MCF 10A (cell line): ENCODE data around the gene CD3D. TPM values are rescaled to one million over a fixed set of nuclear protein-coding genes. Genes with fewer than 3 reads are reported as not detected.

ENCODE experiments used
- Bru-seq: library from RNA; stranded (reverse); fragments of 400-500 nt; gene quantifications from one replicate; lab custom pipeline; 2021; lab: Mats Ljungman, UMichigan
- BruChase-seq, 2 experiments: library from RNA; stranded (reverse); fragments of 400-500 nt; gene quantifications; one replicate each; lab custom pipeline; 2021; lab: Mats Ljungman, UMichigan
- BruUV-seq: library from RNA; stranded (reverse); fragments of 400-500 nt; replicated peaks from 2 replicates; lab custom pipeline; 2021; lab: Mats Ljungman, UMichigan
- CTCF ChIA-PET: fragments of 300-600 bp; sonication (Branson Sonifier 250); formaldehyde crosslinking; extraction: SDS; loops from one replicate; lab custom pipeline; 2021; ENCODE audit warnings: antibody characterized with exemption, inconsistent platforms; lab: Yijun Ruan, JAX
- POLR2A ChIA-PET: fragments of 300-600, 350-650 bp; sonication (Branson Sonifier 250); formaldehyde crosslinking; extraction: SDS; loops from one replicate; lab custom pipeline; 2020; ENCODE audit warnings: antibody characterized with exemption, inconsistent platforms; lab: Yijun Ruan, JAX
- DNase-seq: peaks from one replicate; pipeline ENCODE4 v3.0.0-alpha.2; 2018; ENCODE audit not compliant: unreplicated experiment
- H3K27ac Mint-ChIP-seq: one replicate; pipeline ENCODE4 v1.8.0; 2022; ENCODE audit warnings: mild to moderate bottlenecking, low read depth, mixed read lengths; ENCODE audit not compliant: unreplicated experiment
- H3K27me3 Mint-ChIP-seq: one replicate; pipeline ENCODE4 v1.8.0; 2022; ENCODE audit warnings: mixed read lengths; ENCODE audit not compliant: insufficient read depth, unreplicated experiment
- H3K36me3 Mint-ChIP-seq: one replicate; pipeline ENCODE4 v1.8.0; 2022; ENCODE audit warnings: mild to moderate bottlenecking, moderate library complexity, mixed read lengths; ENCODE audit not compliant: insufficient read depth, unreplicated experiment
- H3K4me1 Mint-ChIP-seq: one replicate; pipeline ENCODE4 v1.8.0; 2022; ENCODE audit warnings: mixed read lengths; ENCODE audit not compliant: insufficient read depth, unreplicated experiment
- H3K4me3 Mint-ChIP-seq: one replicate; pipeline ENCODE4 v1.8.0; 2022; ENCODE audit warnings: mild to moderate bottlenecking, moderate library complexity, mixed read lengths; ENCODE audit not compliant: unreplicated experiment
- H3K9me3 Mint-ChIP-seq: one replicate; pipeline ENCODE4 v1.8.0; 2022; ENCODE audit warnings: mixed read lengths; ENCODE audit not compliant: unreplicated experiment
- intact Hi-C: fragments of 100-400 bp; cut with micrococcal nuclease; formaldehyde crosslinking; loops from 2 replicates; pipeline ENCODE4 v1.14.1; 2022
- long read RNA-seq: library from polyadenylated mRNA; stranded (forward); transcript quantifications from one replicate; pipeline ENCODE4 v2.0.0, GENCODE V29; 2022
- total RNA-seq: library from RNA; stranded (reverse); gene quantifications from 2 replicates; pipeline ENCODE4 v1.2.3, GENCODE V29; 2022
- TF ChIP-seq, protein P1 (sequence below): fragments of 200-600 bp; IDR thresholded peaks from one replicate; pipeline ENCODE4 v1.8.0; 2022; ENCODE audit warnings: antibody characterized with exemption, mild to moderate bottlenecking; ENCODE audit not compliant: unreplicated experiment

CD3D gene
- total RNA-seq (not detected in 2 replicates), Bru-seq, nascent RNA (not detected), BruChase-seq, experiment 1, labeled RNA remaining after a 6-hour chase (not detected), BruChase-seq, experiment 2, labeled RNA remaining after a 2-hour chase (not detected)
- long read RNA-seq: 0 reads

DNA sequence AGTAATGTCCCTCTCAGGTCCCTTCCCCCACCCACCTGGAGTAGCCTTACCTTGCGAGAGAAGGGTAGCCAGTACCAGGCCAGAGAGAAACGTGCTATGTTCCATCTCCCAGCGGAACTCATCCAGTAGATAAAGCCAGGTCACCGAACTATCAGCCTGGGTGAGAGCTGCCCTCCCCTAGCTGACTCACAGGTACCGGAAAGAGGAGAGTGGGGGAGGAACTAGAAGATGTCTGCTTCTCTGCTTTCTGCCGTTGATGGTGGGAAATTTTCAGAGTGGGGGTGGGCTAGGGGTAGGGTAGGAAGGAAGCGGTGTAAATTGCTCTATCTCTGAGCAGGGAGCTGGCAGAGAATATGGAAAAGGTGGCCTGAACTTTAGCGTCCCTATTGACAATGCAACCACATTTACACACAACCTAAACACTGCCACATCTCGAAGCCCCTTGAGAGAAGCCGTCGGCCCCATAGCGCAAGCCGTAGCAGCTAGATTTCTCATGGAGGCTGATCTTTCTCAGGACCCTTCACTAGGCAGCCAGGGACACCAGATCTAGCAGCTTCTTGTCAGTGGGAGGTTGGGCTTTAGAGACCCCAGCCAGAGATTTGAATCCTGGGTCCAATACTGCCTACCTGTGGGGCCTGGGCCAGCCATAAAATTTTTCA, at the start of gene CD3D:
Gene CD3D, minus strand, starts transcription at position 203 of the 659 bp plus-strand sequence. Its CDS starts 98 bp downstream, at position 105.
- BruUV-seq: no TSS peak
- no peaks in the 10 kb centered on the region for H3K4me1 Mint-ChIP-seq
- no peaks in the 10 kb centered on the region for H3K36me3 Mint-ChIP-seq
- CTCF ChIA-PET: interaction anchor here (1.3 kb wide), 1 partner anchor 11 kb away, joined by 3 read pairs; no protein-coding TSS in a partner anchor
- POLR2A ChIA-PET: interaction anchor here (0.7 kb wide), 1 partner anchor 330 kb away, joined by 3 read pairs; no protein-coding TSS in a partner anchor
- H3K9me3 Mint-ChIP-seq: no peaks in the 10 kb centered on the region
- DNase-seq: no peak
- peaks cover 30% of the 10 kb centered on the region for H3K27me3 Mint-ChIP-seq
- TF ChIP-seq, protein P1, sequence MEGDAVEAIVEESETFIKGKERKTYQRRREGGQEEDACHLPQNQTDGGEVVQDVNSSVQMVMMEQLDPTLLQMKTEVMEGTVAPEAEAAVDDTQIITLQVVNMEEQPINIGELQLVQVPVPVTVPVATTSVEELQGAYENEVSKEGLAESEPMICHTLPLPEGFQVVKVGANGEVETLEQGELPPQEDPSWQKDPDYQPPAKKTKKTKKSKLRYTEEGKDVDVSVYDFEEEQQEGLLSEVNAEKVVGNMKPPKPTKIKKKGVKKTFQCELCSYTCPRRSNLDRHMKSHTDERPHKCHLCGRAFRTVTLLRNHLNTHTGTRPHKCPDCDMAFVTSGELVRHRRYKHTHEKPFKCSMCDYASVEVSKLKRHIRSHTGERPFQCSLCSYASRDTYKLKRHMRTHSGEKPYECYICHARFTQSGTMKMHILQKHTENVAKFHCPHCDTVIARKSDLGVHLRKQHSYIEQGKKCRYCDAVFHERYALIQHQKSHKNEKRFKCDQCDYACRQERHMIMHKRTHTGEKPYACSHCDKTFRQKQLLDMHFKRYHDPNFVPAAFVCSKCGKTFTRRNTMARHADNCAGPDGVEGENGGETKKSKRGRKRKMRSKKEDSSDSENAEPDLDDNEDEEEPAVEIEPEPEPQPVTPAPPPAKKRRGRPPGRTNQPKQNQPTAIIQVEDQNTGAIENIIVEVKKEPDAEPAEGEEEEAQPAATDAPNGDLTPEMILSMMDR: no peak
- intact Hi-C loops: no loop called here
- H3K27ac Mint-ChIP-seq: no peak within 1 kb of the TSS
- no peak within 1 kb of the TSS for H3K4me3 Mint-ChIP-seq

DNA sequence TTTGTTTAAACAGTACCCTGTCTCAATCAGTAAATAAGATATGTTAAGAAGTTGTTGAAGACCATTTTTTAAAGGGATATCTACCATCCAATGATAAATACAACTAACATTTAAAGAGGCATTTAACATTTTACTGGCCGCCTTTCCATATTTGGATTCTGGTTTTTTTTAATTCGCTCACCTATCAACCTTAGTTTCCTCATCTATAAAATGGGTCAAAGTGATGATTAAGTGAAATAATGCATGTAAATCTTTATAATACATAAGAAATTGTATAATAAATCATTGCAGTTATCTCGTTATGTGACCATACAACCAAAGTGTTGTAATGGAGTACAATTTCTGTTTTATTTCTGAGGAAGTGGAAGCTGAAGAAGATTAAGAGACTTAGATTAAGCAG, 41.2 kb upstream of the CD3D start:
- Mint-ChIP-seq H3K36me3 (peaks cover 98% of the 10 kb centered on the region), H3K27ac (no peak overlapping the region), H3K9me3 (no peaks in the 10 kb centered on the region), H3K4me1 (no peaks in the 10 kb centered on the region), H3K27me3 (no peaks in the 10 kb centered on the region), H3K4me3 (no peak overlapping the region)
- BruUV-seq: no TSS peak
- POLR2A ChIA-PET: no interaction called here
- DNase-seq: no peak
- TF ChIP-seq, protein P1: no peak
- CTCF ChIA-PET: interaction anchor here (1.2 to 1.3 kb wide), 2 partner anchors 15 to 31 kb away, joined by 3 read pairs; no protein-coding TSS in a partner anchor
- intact Hi-C loops: no loop called here

DNA sequence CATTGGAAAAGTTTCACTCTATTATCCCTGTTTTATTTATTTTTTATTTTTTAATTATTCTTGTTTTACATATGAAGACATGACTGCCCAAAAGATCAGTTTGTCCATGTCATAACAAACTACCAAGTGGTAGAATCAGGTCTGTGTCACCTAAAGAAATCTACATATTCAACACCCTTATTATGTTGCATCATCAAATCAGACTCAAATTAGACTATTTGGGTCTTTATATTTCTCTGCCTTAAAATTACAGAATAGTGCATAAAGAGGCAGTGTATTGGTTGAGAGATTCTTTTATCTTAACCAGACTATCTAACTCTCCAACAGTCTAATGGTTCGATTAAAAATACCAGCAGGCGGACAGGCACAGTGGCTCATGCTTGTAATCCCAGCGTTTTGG, 40.4 kb upstream of the CD3D start:
- peaks cover 98% of the 10 kb centered on the region for H3K36me3 Mint-ChIP-seq
- TF ChIP-seq, protein P1: no peak
- ChIA-PET CTCF (interaction anchor here (0.9 to 1.2 kb wide), 2 partner anchors 30 to 105 kb away, joined by 3 to 4 read pairs; no protein-coding TSS in a partner anchor), POLR2A (no interaction called here)
- no peaks in the 10 kb centered on the region for H3K27me3 Mint-ChIP-seq
- H3K4me1 Mint-ChIP-seq: no peaks in the 10 kb centered on the region
- BruUV-seq: no TSS peak
- intact Hi-C loops: no loop called here
- H3K4me3 Mint-ChIP-seq: no peak overlapping the region
- no peaks in the 10 kb centered on the region for H3K9me3 Mint-ChIP-seq
- H3K27ac Mint-ChIP-seq: no peak overlapping the region
- no peak for DNase-seq

DNA sequence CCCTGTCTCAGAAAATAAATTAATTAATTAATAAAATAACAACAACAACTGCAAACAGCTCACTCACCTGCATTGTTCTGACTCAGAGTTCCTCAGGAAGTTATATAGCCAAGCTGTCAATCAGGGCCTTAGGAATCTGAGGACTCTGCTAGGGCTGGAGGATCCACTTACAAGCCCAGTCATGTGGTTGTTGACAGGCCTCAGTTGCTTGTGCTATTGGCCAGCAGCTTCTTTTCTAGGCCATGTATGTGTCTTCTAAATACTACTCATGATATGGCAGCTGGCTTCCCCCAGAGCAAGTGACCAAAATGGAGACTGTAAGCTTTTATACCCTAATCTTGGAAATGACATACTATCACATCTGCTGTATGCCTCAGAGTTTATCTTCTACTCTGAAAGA, 38.1 kb upstream of the CD3D start:
- Mint-ChIP-seq H3K27me3 (no peaks in the 10 kb centered on the region), H3K4me1 (no peaks in the 10 kb centered on the region), H3K36me3 (peaks cover 98% of the 10 kb centered on the region), H3K27ac (no peak overlapping the region), H3K9me3 (no peaks in the 10 kb centered on the region), H3K4me3 (no peak overlapping the region)
- ChIA-PET POLR2A (interaction anchor here (1.4 to 1.7 kb wide), 2 partner anchors 18 to 21 kb away, joined by 4 to 5 read pairs; partner anchors contain the start of gene UBE4A), CTCF (interaction anchor here (0.7 kb wide), 1 partner anchor 106 kb away, joined by 3 read pairs; no protein-coding TSS in a partner anchor)
- TF ChIP-seq, protein P1: no peak
- DNase-seq: no peak
- intact Hi-C loops: no loop called here
- BruUV-seq: no TSS peak
